IMR-90 (cell line): ENCODE measurements around the gene UBE3C. TPM values are rescaled to one million over a fixed set of nuclear protein-coding genes. Genes with fewer than 3 reads are reported as not detected.

Experiments used
- ATAC-seq: fragments of 200-7000 bp; cut with Tn5 transposase; 2 replicates; pipeline ENCODE4 v1.9.1; 2020; ENCODE audit warnings: low read depth, mild to moderate bottlenecking, moderate library complexity
- BruUV-seq: library from RNA; stranded (reverse); fragments of 400-500 nt; replicated peaks from 2 replicates; lab custom pipeline; 2021; lab: Mats Ljungman, UMichigan
- CTCF ChIA-PET: fragments of 300-600 bp; formaldehyde crosslinking; extraction: SDS; loops from one replicate; lab custom pipeline; 2021; ENCODE audit warnings: antibody characterized with exemption; lab: Yijun Ruan, JAX
- POLR2A ChIA-PET: fragments of 300-600 bp; sonication (Branson Sonifier 250); formaldehyde crosslinking; loops from one replicate; lab custom pipeline; 2022; ENCODE audit warnings: antibody characterized with exemption; ENCODE audit not compliant: unreplicated experiment; lab: Charles Lee
- DNase-seq: peaks from one replicate; pipeline ENCODE4 v3.0.0; 2013
- H2AFZ ChIP-seq: replicated peaks from 2 replicates; pipeline ENCODE3; 2013; ENCODE audit warnings: low read length, mild to moderate bottlenecking; ENCODE audit not compliant: poor library complexity
- H2AK5ac ChIP-seq: 2 replicates; pipeline ENCODE4 v1.6.1; 2013; ENCODE audit warnings: low read depth, low read length, inconsistent platforms
- H2AK9ac ChIP-seq: replicated peaks from 2 replicates; pipeline ENCODE3; 2013; ENCODE audit warnings: mild to moderate bottlenecking, low read depth, low read length, moderate library complexity; ENCODE audit not compliant: poor library complexity
- H2BK120ac ChIP-seq: 2 replicates; pipeline ENCODE4 v1.6.1; 2013; ENCODE audit warnings: low read depth, low read length, inconsistent platforms
- H2BK15ac ChIP-seq: 3 replicates; pipeline ENCODE4 v1.6.1; 2013; ENCODE audit warnings: low read depth, low read length, inconsistent platforms
- H2BK20ac ChIP-seq: 2 replicates; pipeline ENCODE4 v1.6.1; 2013; ENCODE audit warnings: low read depth, mild to moderate bottlenecking, inconsistent platforms, low read length, moderate library complexity
- H2BK5ac ChIP-seq: 2 replicates; pipeline ENCODE4 v1.6.1; 2013; ENCODE audit warnings: mild to moderate bottlenecking, low read depth, low read length, inconsistent platforms; ENCODE audit not compliant: poor library complexity, severe bottlenecking
- H3K14ac ChIP-seq: replicated peaks from 2 replicates; pipeline ENCODE4 v1.6.1; 2013; ENCODE audit warnings: low read depth, low read length, inconsistent platforms
- H3K18ac ChIP-seq: 2 replicates; pipeline ENCODE4 v1.6.1; 2013; ENCODE audit warnings: low read depth, low read length, control low read depth
- H3K23ac ChIP-seq: 2 replicates; pipeline ENCODE4 v1.6.1; 2013; ENCODE audit warnings: low read depth, low read length, inconsistent platforms
- H3K27ac ChIP-seq: 2 replicates; pipeline ENCODE4 v1.5.1; 2013; ENCODE audit warnings: mild to moderate bottlenecking, control low read depth, low read length; ENCODE audit not compliant: insufficient read depth
- H3K27me3 ChIP-seq: 2 replicates; pipeline ENCODE4 v1.6.1; 2013; ENCODE audit warnings: low read length; ENCODE audit not compliant: control insufficient read depth, insufficient read depth
- H3K36me3 ChIP-seq: 2 replicates; pipeline ENCODE4 v1.6.1; 2013; ENCODE audit warnings: low read length, mixed read lengths; ENCODE audit not compliant: control insufficient read depth, insufficient read depth
- H3K4ac ChIP-seq: 2 replicates; pipeline ENCODE4 v1.6.1; 2013; ENCODE audit warnings: low read depth, low read length, inconsistent platforms
- H3K4me1 ChIP-seq: 2 replicates; pipeline ENCODE4 v1.6.1; 2013; ENCODE audit warnings: low read length, mixed read lengths; ENCODE audit not compliant: control insufficient read depth, insufficient read depth
- H3K4me2 ChIP-seq: 2 replicates; pipeline ENCODE4 v1.6.1; 2013; ENCODE audit warnings: low read depth, mild to moderate bottlenecking, control low read depth, low read length, moderate library complexity
- H3K4me3 ChIP-seq: 2 replicates; pipeline ENCODE4 v1.5.1; 2013; ENCODE audit warnings: low read depth, mild to moderate bottlenecking, control low read depth, low read length, moderate library complexity; ENCODE audit not compliant: insufficient read depth
- H3K56ac ChIP-seq: 2 replicates; pipeline ENCODE4 v1.6.1; 2013; ENCODE audit warnings: low read length, inconsistent platforms; ENCODE audit not compliant: insufficient read depth; ENCODE audit errors: extremely low read depth
- H3K79me1 ChIP-seq, 2 experiments: 2 replicates each; pipeline ENCODE4 v1.6.1; 2013; ENCODE audit warnings: low read length in 2 of 2, inconsistent platforms in 1 of 2, low read depth in 1 of 2
- H3K9ac ChIP-seq: 2 replicates; pipeline ENCODE4 v1.6.1; 2013; ENCODE audit warnings: low read depth, low read length, control low read depth
- H3K9me1 ChIP-seq: 2 replicates; pipeline ENCODE4 v1.6.1; 2013; ENCODE audit warnings: low read length, inconsistent platforms; ENCODE audit not compliant: insufficient read depth
- H3K9me3 ChIP-seq: 2 replicates; pipeline ENCODE4 v1.6.1; 2013; ENCODE audit warnings: low read length; ENCODE audit not compliant: control insufficient read depth, insufficient read depth
- H4K20me1 ChIP-seq: 2 replicates; pipeline ENCODE4 v1.6.1; 2013; ENCODE audit warnings: low read length, inconsistent platforms; ENCODE audit not compliant: insufficient read depth
- H4K5ac ChIP-seq: 2 replicates; pipeline ENCODE4 v1.6.1; 2013; ENCODE audit warnings: mild to moderate bottlenecking, low read depth, low read length, control low read depth
- H4K8ac ChIP-seq, 2 experiments: 2 replicates each; pipeline ENCODE4 v1.6.1; 2013; ENCODE audit warnings: low read depth in 2 of 2, low read length in 2 of 2, control low read depth in 1 of 2, inconsistent platforms in 1 of 2
- H4K91ac ChIP-seq: 2 replicates; pipeline ENCODE4 v1.6.1; 2013; ENCODE audit warnings: low read depth, low read length, inconsistent platforms; ENCODE audit not compliant: insufficient read depth
- FOS ChIP-seq: fragments of 150-350 bp; IDR thresholded peaks from 2 replicates; pipeline ENCODE4 v1.6.1; 2016; ENCODE audit warnings: low read depth, low read length
- MAZ ChIP-seq: IDR thresholded peaks from 2 replicates; pipeline ENCODE4 v1.6.1; 2012; ENCODE audit warnings: low read depth, mild to moderate bottlenecking, low read length, improper control_type of control experiment, moderate library complexity, borderline replicate concordance
- MXI1 ChIP-seq: IDR thresholded peaks from 2 replicates; pipeline ENCODE4 v1.6.1; 2012; ENCODE audit warnings: low read depth, mild to moderate bottlenecking, low read length, moderate library complexity, borderline replicate concordance
- NFE2L2 ChIP-seq: fragments of 150-350 bp; IDR thresholded peaks from 2 replicates; pipeline ENCODE4 v1.6.1; 2016; ENCODE audit warnings: low read depth, mild to moderate bottlenecking, low read length
- RCOR1 ChIP-seq: IDR thresholded peaks from 2 replicates; pipeline ENCODE4 v1.6.1; 2012; ENCODE audit warnings: mild to moderate bottlenecking, low read length, improper control_type of control experiment; ENCODE audit not compliant: insufficient replicate concordance
- RFX5 ChIP-seq: IDR thresholded peaks from 2 replicates; pipeline ENCODE4 v1.8.0; 2012; ENCODE audit warnings: low read depth, mild to moderate bottlenecking, low read length, moderate library complexity
- SMC3 ChIP-seq: fragments of 150-350 bp; IDR thresholded peaks from 2 replicates; pipeline ENCODE4 v1.6.1; 2016; ENCODE audit warnings: low read depth, mild to moderate bottlenecking, antibody characterized with exemption, low read length, moderate library complexity
- WGBS, 2 experiments: methylation state at CpG; one replicate each; pipeline versions ENCODE4 v1.1.5 to v1.1.7; 2013; ENCODE audit warnings: missing lambda C conversion rate in 2 of 2; ENCODE audit not compliant: insufficient read length in 1 of 2; ENCODE audit errors: extremely low coverage in 2 of 2; 5-methylcytosine and 5-hydroxymethylcytosine counted together
- dilution Hi-C: fragments of 300-500 bp; cut with HindIII; formaldehyde crosslinking; loops from one replicate; pipeline ENCODE4 v1.14.3; 2018; ENCODE audit warnings: low sequenced_read_pairs; ENCODE audit not compliant: unreplicated experiment
- in situ Hi-C: fragments of 300-500 bp; cut with MboI; formaldehyde crosslinking; loops from 3 replicates; pipeline ENCODE4 v1.14.3; 2019; ENCODE audit warnings: low sequenced_read_pairs, inconsistent platforms, mixed read lengths
- intact Hi-C: fragments of 100-400 bp; cut with micrococcal nuclease; formaldehyde crosslinking; loops from 2 replicates; pipeline ENCODE4 v1.10.0; 2022
- polyA plus RNA-seq, 3 experiments: library from polyadenylated mRNA; depleted of rRNA; stranded (reverse); fragments of >200 nt; gene quantifications; 2 replicates each; pipeline ENCODE4 v1.2.3, GENCODE V29; 2012; ENCODE audit warnings: low replicate concordance in 1 of 3
- total RNA-seq: library from RNA; depleted of rRNA; stranded (reverse); fragments of >200 nt; gene quantifications from 2 replicates; pipeline ENCODE4 v1.2.3, GENCODE V29; 2012
- TF ChIP-seq, protein P1 (sequence below): fragments of 150-350 bp; IDR thresholded peaks from 2 replicates; pipeline ENCODE4 v1.6.1; 2016; ENCODE audit warnings: low read depth, mild to moderate bottlenecking, low read length, moderate library complexity, borderline replicate concordance
- TF ChIP-seq, protein P2 (sequence below): conservative IDR thresholded peaks from 2 replicates; pipeline ENCODE4 v1.5.1; 2012; ENCODE audit warnings: mild to moderate bottlenecking, low read depth, low read length, improper control_type of control experiment

Gene UBE3C
- total and polyA plus RNA-seq, 2 of the 4 experiments (the other 2 are of a cell fraction) = 43.0 to 60.6 TPM

DNA sequence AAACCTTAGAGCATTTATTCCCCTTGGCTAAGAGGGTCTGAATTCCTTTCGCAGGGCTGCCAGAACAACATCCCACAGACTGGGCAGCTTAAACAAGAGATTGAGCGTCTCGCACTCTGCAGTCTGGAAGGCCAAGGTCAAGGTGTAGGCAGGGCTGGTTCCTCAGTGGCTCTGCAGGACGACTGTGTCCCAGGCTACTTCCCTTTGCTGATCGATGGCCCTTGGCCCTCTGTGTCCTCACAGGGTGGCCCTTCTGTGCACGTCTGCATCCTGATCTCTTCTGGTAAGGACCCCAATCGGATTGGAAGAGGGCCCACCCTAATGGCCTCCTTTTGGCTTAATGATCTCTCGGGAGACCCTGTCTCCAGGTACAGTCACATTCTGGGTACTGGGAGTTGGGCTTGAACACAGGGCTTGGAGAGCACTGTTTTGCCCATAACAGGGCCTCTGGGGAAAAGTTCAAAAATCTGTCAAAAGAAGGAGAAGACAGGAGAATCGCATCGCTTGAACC lies 162.9 kb downstream of the UBE3C start:
- Histone ChIP-seq H3K9me3 (no peaks in the 10 kb centered on the region), H2BK15ac (no peak overlapping the region), H3K27me3 (no peaks in the 10 kb centered on the region), H3K36me3 (no peaks in the 10 kb centered on the region), H3K4me2 (no peak overlapping the region), H3K14ac (0 out of 2 replicates have a peak overlapping the region, but pooled peaks have one; percentile 5), H3K9me1 (peaks cover 18% of the 10 kb centered on the region), H4K5ac (no peak overlapping the region), H4K91ac (peak overlapping the region; percentile 10; the same call in 1 of the 2 replicates), H3K4me3 (no peak overlapping the region), H3K23ac (no peak overlapping the region), H3K9ac (no peak overlapping the region), H4K8ac (no peak overlapping the region), H3K79me1 (peaks cover 0 to 9% of the 10 kb centered on the region in 2 experiments; a peak in 1 of 4 replicates), H2AFZ (no peak overlapping the region), H4K20me1 (no peaks in the 10 kb centered on the region), H2BK20ac (no peak overlapping the region), H3K27ac (no peak overlapping the region), H3K4ac (no peak overlapping the region), H2BK5ac (no peak overlapping the region), H2BK120ac (no peak overlapping the region), H3K4me1 (peaks cover 2% of the 10 kb centered on the region; the same call in 1 of the 2 replicates), H2AK5ac (peak overlapping the region; percentile 30; the same call in 1 of the 2 replicates), H2AK9ac (no peak overlapping the region), H3K18ac (no peak overlapping the region), H3K56ac (no peak overlapping the region)
- 77% methylated on average over 7 of the region's 10 CpGs; no CpG with 5 or more reads in 1 of the 2 experiments for whole genome bisulfite sequencing, 2 experiments
- in situ Hi-C loops (no loop called here), dilution Hi-C loops (no loop called here), intact Hi-C loops (no loop called here)
- BruUV-seq = no TSS peak
- TF ChIP-seq RCOR1 (no peak), MAZ (no peak), MXI1 (no peak), FOS (no peak), RFX5 (no peak), NFE2L2 (no peak), SMC3 (no peak)
- TF ChIP-seq, protein P1, sequence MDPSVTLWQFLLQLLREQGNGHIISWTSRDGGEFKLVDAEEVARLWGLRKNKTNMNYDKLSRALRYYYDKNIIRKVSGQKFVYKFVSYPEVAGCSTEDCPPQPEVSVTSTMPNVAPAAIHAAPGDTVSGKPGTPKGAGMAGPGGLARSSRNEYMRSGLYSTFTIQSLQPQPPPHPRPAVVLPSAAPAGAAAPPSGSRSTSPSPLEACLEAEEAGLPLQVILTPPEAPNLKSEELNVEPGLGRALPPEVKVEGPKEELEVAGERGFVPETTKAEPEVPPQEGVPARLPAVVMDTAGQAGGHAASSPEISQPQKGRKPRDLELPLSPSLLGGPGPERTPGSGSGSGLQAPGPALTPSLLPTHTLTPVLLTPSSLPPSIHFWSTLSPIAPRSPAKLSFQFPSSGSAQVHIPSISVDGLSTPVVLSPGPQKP = no peak
- TF ChIP-seq, protein P2, sequence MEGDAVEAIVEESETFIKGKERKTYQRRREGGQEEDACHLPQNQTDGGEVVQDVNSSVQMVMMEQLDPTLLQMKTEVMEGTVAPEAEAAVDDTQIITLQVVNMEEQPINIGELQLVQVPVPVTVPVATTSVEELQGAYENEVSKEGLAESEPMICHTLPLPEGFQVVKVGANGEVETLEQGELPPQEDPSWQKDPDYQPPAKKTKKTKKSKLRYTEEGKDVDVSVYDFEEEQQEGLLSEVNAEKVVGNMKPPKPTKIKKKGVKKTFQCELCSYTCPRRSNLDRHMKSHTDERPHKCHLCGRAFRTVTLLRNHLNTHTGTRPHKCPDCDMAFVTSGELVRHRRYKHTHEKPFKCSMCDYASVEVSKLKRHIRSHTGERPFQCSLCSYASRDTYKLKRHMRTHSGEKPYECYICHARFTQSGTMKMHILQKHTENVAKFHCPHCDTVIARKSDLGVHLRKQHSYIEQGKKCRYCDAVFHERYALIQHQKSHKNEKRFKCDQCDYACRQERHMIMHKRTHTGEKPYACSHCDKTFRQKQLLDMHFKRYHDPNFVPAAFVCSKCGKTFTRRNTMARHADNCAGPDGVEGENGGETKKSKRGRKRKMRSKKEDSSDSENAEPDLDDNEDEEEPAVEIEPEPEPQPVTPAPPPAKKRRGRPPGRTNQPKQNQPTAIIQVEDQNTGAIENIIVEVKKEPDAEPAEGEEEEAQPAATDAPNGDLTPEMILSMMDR = no peak
- DNase-seq (no peak), ATAC-seq (no peak)
- CTCF ChIA-PET = no interaction called here
- POLR2A ChIA-PET = no interaction called here
